GM10266 (cell line): ENCODE results near the gene UBXN4.

Source experiments
- DNase-seq: peaks from one replicate; pipeline ENCODE4 v3.0.0; 2012; ENCODE audit errors: extremely low spot score
- TF ChIP-seq, protein P1 (sequence below): IDR thresholded peaks from 2 replicates; pipeline ENCODE4 v1.5.1; 2012; ENCODE audit warnings: mild to moderate bottlenecking, low read depth; ENCODE audit not compliant: control insufficient read depth, insufficient read depth; ENCODE audit errors: missing control alignments

Gene UBXN4

DNA sequence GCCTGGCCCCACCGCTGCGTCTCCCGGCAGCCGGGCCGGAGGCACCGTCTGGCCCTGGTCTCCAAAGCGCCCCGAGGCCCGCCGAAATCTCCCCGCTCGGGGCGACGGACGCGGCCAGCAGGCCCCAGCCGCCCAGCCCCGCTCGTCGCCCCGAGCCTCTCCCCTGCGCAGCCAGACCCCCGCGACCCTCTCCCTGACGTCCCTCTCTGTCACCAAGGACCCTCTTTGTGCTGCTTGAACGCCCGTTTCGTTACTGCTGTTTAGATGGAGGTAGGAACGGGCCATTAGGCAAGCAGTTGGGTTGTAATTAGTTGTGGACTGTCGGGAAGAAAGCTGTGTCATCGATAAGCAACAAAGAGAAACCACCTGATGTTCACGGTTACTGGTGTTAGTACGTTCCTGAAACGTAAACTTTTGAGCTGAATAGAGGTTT lies 686 bp downstream of the UBXN4 start:
- TF ChIP-seq, protein P1, sequence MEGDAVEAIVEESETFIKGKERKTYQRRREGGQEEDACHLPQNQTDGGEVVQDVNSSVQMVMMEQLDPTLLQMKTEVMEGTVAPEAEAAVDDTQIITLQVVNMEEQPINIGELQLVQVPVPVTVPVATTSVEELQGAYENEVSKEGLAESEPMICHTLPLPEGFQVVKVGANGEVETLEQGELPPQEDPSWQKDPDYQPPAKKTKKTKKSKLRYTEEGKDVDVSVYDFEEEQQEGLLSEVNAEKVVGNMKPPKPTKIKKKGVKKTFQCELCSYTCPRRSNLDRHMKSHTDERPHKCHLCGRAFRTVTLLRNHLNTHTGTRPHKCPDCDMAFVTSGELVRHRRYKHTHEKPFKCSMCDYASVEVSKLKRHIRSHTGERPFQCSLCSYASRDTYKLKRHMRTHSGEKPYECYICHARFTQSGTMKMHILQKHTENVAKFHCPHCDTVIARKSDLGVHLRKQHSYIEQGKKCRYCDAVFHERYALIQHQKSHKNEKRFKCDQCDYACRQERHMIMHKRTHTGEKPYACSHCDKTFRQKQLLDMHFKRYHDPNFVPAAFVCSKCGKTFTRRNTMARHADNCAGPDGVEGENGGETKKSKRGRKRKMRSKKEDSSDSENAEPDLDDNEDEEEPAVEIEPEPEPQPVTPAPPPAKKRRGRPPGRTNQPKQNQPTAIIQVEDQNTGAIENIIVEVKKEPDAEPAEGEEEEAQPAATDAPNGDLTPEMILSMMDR, result no peak
- peak; percentile 52 for DNase-seq

DNA sequence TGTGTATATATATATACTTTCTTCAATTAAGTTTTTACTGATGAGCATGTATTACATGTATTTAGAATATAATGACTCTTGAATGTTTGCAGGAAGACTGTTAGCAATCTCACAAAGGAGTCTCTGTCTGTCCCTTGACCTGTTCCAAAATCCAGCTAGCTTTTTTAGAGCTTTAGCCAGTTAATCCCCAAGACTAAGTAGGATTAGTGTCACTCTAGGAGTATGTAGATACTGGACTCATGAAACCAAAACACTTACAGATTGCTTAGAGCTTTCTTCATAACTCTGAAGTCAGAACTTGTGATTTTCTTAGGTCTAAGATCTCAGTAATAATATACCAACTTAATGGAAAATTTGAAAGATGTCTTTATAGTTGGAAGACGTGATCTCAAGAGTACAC lies 2.2 kb downstream of the UBXN4 start:
- TF ChIP-seq, protein P1, result no peak
- DNase-seq, result no peak

DNA sequence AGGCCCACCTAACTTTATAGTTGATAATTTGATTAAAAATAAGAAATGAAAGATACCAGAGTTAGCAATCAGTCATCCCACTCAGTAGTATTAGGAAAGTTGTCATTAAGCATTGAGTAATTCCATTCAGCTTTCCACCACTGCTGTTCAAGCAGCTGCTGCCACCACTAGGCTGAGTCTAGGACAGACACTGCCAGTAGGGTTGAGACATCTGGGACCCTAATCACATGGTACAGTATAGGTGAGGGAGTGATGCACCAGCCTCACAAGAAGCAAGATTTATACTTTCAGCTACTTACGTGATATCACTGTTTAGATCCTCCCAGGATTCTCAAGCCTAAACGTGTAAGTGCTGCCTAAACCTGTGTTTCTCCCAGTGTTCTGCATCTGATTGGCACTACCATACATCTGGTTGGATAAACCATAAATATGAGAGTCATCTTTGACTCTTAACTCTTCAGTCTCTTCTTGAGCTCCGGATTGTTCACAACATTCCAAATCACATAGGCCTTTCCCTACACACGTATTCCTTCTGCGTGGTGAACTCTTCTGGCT lies 3.2 kb downstream of the UBXN4 start:
- TF ChIP-seq, protein P1, result peak; percentile 38
- peak; percentile 30 for DNase-seq

DNA sequence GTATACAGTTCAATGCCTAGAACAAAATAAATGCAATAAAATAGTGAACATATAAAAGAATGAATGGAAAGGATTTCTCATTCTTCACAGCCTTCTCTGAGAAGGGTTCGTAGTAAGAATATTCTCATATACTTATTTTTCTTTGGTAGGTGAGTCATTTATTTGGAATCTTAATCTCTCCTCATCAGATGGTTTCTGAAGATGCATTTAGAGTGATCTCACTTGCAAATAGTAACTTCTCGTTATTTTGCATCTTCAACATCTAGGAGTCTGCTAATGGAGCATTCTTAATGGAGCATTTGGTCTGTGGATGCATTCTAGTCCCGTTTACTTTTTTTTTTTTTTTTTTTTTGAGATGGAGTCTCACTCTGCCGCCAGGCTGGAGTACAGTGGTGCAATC lies 3.9 kb downstream of the UBXN4 start:
- no peak for DNase-seq
- TF ChIP-seq, protein P1, result no peak

DNA sequence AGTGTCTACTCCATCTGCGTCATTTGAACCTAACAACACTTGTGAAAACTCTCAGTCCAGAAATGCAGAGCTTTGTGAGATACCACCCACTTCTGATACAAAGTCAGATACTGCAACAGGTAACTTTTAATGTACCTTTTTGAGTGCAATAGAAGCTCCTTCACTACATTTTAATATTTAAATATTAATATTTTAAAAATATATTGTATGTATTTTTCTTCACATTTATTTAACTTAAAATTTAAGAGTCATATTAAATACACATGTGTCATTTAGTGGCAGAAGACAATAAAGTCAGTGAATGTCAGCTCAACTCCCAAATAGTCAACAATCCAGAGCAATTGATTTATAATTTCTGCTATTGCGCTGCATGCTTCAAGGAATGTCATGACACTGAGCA lies 13.9 kb downstream of the UBXN4 start:
- DNase-seq, result no peak
- TF ChIP-seq, protein P1, result no peak

DNA sequence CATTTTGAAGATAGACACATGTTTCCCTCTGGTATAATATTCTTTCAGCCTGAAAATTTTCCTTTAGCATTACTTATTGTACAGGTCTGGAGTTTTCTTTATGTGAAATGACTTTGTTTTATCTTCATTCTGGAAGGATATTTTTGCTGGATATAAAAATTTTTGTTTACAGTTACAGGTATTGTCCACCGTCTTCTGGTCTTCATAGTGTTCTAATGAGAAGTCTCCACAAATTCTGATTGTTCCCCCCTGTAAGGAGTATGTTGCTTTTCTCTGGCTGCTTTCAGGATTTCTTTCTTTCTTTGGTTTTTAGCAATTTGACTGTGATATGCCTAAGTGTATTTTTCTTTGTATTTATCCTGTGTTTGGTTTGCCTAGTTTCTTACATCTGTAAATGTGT lies 15.0 kb downstream of the UBXN4 start:
- no peak for DNase-seq
- TF ChIP-seq, protein P1, result no peak

DNA sequence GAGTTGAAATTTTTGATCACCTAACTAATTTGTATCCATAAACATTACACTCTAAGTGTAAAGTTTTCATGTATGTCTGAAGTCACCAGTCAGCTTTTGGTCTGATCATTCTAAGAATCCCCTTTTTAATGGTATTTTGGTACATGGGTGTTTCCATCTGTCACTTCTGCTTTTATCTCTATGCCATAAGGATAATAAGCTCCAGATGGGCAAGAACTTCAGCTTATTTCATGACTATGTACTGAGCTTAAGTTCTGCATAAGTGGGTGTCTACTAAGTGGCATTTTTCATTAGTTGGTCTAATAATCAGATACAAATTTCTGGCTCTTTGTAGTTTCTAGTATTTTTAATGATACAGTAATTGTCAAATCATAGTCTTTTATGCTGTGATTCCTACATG lies 20.4 kb downstream of the UBXN4 start:
- TF ChIP-seq, protein P1, result no peak
- DNase-seq, result no peak
